CD14-positive monocyte (primary cell): Measurements from ENCODE around the gene TAF5L. TPM values are rescaled to one million over a fixed set of nuclear protein-coding genes. Genes with fewer than 3 reads are reported as not detected.

Experiments used
- DNase-seq, 3 donors: peaks; one replicate each; pipeline ENCODE4 v3.0.0-alpha.2; 2011 to 2022
- H2AFZ ChIP-seq: 2 replicates; pipeline ENCODE4 v1.6.0; 2012; ENCODE audit warnings: mild to moderate bottlenecking, low read depth, low read length, inconsistent platforms; ENCODE audit not compliant: insufficient read depth, poor library complexity, severe bottlenecking
- H3K27ac ChIP-seq, 2 donors: 1 replicate in 1 of 2; 2 replicates in 1 of 2; pipeline ENCODE4 v1.5.1; 2012 to 2013; ENCODE audit warnings: low read length in 2 of 2, control low read depth in 1 of 2, inconsistent platforms in 1 of 2, low read depth in 1 of 2, mild to moderate bottlenecking in 1 of 2
- H3K27me3 ChIP-seq, 2 donors: one replicate each; pipeline versions ENCODE4 v1.6.0 to v1.6.1; 2011 to 2013; ENCODE audit warnings: low read length in 2 of 2; ENCODE audit not compliant: control insufficient read depth in 2 of 2, insufficient read depth in 2 of 2
- H3K36me3 ChIP-seq, 2 donors: replicated peaks in 1 of 2; 1 replicate in 1 of 2; 2 replicates in 1 of 2; pipeline versions ENCODE4 v1.5.1 to v1.6.1; 2012 to 2013; ENCODE audit warnings: low read length in 2 of 2, control low read depth in 1 of 2, inconsistent platforms in 1 of 2, mild to moderate bottlenecking in 1 of 2; ENCODE audit not compliant: insufficient read depth in 2 of 2, control insufficient read depth in 1 of 2
- H3K4me1 ChIP-seq, 2 donors: 1 replicate in 1 of 2; 2 replicates in 1 of 2; pipeline versions ENCODE4 v1.5.1 to v1.6.1; 2012 to 2013; ENCODE audit warnings: low read length in 2 of 2, control low read depth in 1 of 2, inconsistent platforms in 1 of 2, mild to moderate bottlenecking in 1 of 2, moderate library complexity in 1 of 2; ENCODE audit not compliant: insufficient read depth in 2 of 2, control insufficient read depth in 1 of 2
- H3K4me2 ChIP-seq: replicated peaks from 2 replicates; pipeline ENCODE3; 2012; ENCODE audit warnings: low read length, moderate library complexity, mild to moderate bottlenecking; ENCODE audit not compliant: poor library complexity, severe bottlenecking; ENCODE audit errors: extremely low read depth
- H3K4me3 ChIP-seq, 3 experiments: fragments of 200-600 bp in 1 of 3; sonication (generic) in 1 of 3; replicated peaks in 1 of 3; 1 replicate in 2 of 3; 2 replicates in 1 of 3; pipeline ENCODE4 v1.5.1; 2011 to 2013; ENCODE audit warnings: low read length in 3 of 3, mild to moderate bottlenecking in 3 of 3, control low read depth in 2 of 3, low read depth in 2 of 3, inconsistent platforms in 1 of 3, moderate library complexity in 1 of 3
- H3K79me2 ChIP-seq: 2 replicates; pipeline ENCODE4 v1.6.0; 2012; ENCODE audit warnings: mild to moderate bottlenecking, control low read depth, inconsistent platforms, low read length, moderate library complexity; ENCODE audit not compliant: insufficient read depth
- H3K9ac ChIP-seq: 2 replicates; pipeline ENCODE4 v1.6.0; 2017; ENCODE audit warnings: low read length, mild to moderate bottlenecking; ENCODE audit not compliant: insufficient read depth, poor library complexity, severe bottlenecking
- H3K9me3 ChIP-seq, 2 donors: replicated peaks in 1 of 2; 1 replicate in 1 of 2; 2 replicates in 1 of 2; pipeline versions ENCODE4 v1.5.1 to v1.6.1; 2012 to 2013; ENCODE audit warnings: low read length in 2 of 2, control low read depth in 1 of 2; ENCODE audit not compliant: control insufficient read depth in 1 of 2, insufficient read depth in 1 of 2
- H4K20me1 ChIP-seq: 2 replicates; pipeline ENCODE4 v1.6.0; 2012; ENCODE audit warnings: mild to moderate bottlenecking, low read length, control low read depth, moderate library complexity; ENCODE audit not compliant: insufficient read depth
- H3K27ac Mint-ChIP-seq, 7 donors: one replicate each; pipeline ENCODE4 v1.8.0; 2020; ENCODE audit warnings: mild to moderate bottlenecking in 7 of 7, mixed read lengths in 7 of 7, moderate library complexity in 6 of 7, inconsistent platforms in 2 of 7
- H3K27me3 Mint-ChIP-seq, 3 donors: one replicate each; pipeline ENCODE4 v1.8.0; 2021 to 2022; ENCODE audit warnings: low read depth in 3 of 3, mild to moderate bottlenecking in 3 of 3, mixed read lengths in 3 of 3, moderate library complexity in 3 of 3, inconsistent platforms in 1 of 3
- H3K36me3 Mint-ChIP-seq, 2 donors: one replicate each; pipeline ENCODE4 v1.8.0; 2020; ENCODE audit warnings: mixed read lengths in 2 of 2, inconsistent platforms in 1 of 2, mild to moderate bottlenecking in 1 of 2
- H3K4me1 Mint-ChIP-seq: one replicate; pipeline ENCODE4 v1.8.0; 2020; ENCODE audit warnings: mild to moderate bottlenecking, mixed read lengths
- H3K4me3 Mint-ChIP-seq, 2 donors: one replicate each; pipeline ENCODE4 v1.8.0; 2020; ENCODE audit warnings: mild to moderate bottlenecking in 2 of 2, mixed read lengths in 2 of 2, moderate library complexity in 1 of 2
- H3K9me3 Mint-ChIP-seq, 7 donors: one replicate each; pipeline ENCODE4 v1.8.0; 2020 to 2022; ENCODE audit warnings: mixed read lengths in 7 of 7, mild to moderate bottlenecking in 6 of 7, moderate library complexity in 6 of 7, inconsistent platforms in 2 of 7
- CTCF ChIP-seq: fragments of 200-600 bp; IDR thresholded peaks from one replicate; pipeline ENCODE4 v1.8.0; 2022; ENCODE audit warnings: antibody characterized with exemption, mild to moderate bottlenecking
- WGBS: methylation state at CpG from one replicate; pipeline ENCODE4 v1.1.5; 2013; ENCODE audit warnings: missing lambda C conversion rate; ENCODE audit not compliant: insufficient coverage; 5-methylcytosine and 5-hydroxymethylcytosine counted together
- intact Hi-C, 2 donors: fragments of 100-400 bp; cut with micrococcal nuclease; formaldehyde crosslinking; loops; one replicate each; pipeline versions ENCODE4 v1.15.0 to v1.15.1; 2023
- polyA plus RNA-seq, 3 donors: library from polyadenylated mRNA; depleted of rRNA in 1 of 3; unstranded in 2 of 3; stranded (reverse) in 1 of 3; fragments of 300-500 nt in 2 of 3; fragments of >200 nt in 1 of 3; fragmentation: Illumina TruSeq in 2 of 3; gene quantifications; 1 replicate in 2 of 3; 2 replicates in 1 of 3; pipeline ENCODE4 v1.2.3, GENCODE V29; 2012 to 2021

Gene TAF5L
- polyA plus RNA-seq, 3 donors, result 3.8 to 15.4 (median 4.9) TPM

- DNase-seq, result no peak
- Mint-ChIP-seq H3K36me3 (peaks cover 83 to 89% of the 10 kb centered on the region in 2 donors), H3K27me3 (no peaks in the 10 kb centered on the region), H3K4me1 (no peaks in the 10 kb centered on the region), H3K27ac (peak overlapping the region in 1 of 7 donors; percentile 0), H3K9me3 (no peaks in the 10 kb centered on the region), H3K4me3 (no peak overlapping the region)
- Histone ChIP-seq H3K79me2 (no peaks in the 10 kb centered on the region), H3K27me3 (no peaks in the 10 kb centered on the region), H3K27ac (no peak overlapping the region), H3K36me3 (peaks cover 94 to 95% of the 10 kb centered on the region in 2 donors), H3K9me3 (no peaks in the 10 kb centered on the region), H3K4me3 (no peak overlapping the region), H4K20me1 (peaks cover 3% of the 10 kb centered on the region), H3K9ac (no peak overlapping the region), H3K4me1 (no peaks in the 10 kb centered on the region), H2AFZ (no peak overlapping the region), H3K4me2 (no peak overlapping the region)
- no peak for TF ChIP-seq CTCF
- 100% methylated on average over 1 of the region's 2 CpGs for WGBS
- intact Hi-C loops, result loop anchor here in 1 of 2 donors (5.0 kb wide), 1 partner anchor 150 kb away; no protein-coding TSS in a partner anchor
Measured at GRCh38 chr1:229607370-229607769, 18.6 kb downstream of the TAF5L start.

GRCh38 chr1:229603371-229604005, 22.4 kb downstream of the TAF5L start:
- H3K9me3 ChIP-seq, result no peaks in the 10 kb centered on the region
- WGBS, result 92% methylated on average over 2 of the region's 7 CpGs
- no peak overlapping the region for H3K27ac ChIP-seq
- H3K27me3 ChIP-seq, result no peaks in the 10 kb centered on the region
- peaks cover 6% of the 10 kb centered on the region for H3K4me1 Mint-ChIP-seq
- peaks cover 22% of the 10 kb centered on the region for H3K79me2 ChIP-seq
- no peak for DNase-seq
- H2AFZ ChIP-seq, result no peak overlapping the region
- H3K4me1 ChIP-seq, result no peaks in the 10 kb centered on the region
- peaks cover 70 to 88% of the 10 kb centered on the region in 2 donors for H3K36me3 ChIP-seq
- intact Hi-C loops, result no loop called here
- H3K4me2 ChIP-seq, result no peak overlapping the region
- no peak overlapping the region for H3K4me3 ChIP-seq
- TF ChIP-seq CTCF, result no peak
- peaks cover 12% of the 10 kb centered on the region for H4K20me1 ChIP-seq
- H3K9ac ChIP-seq, result no peak overlapping the region
- no peak overlapping the region for H3K4me3 Mint-ChIP-seq
- H3K27ac Mint-ChIP-seq, result no peak overlapping the region
- H3K27me3 Mint-ChIP-seq, result no peaks in the 10 kb centered on the region
- H3K36me3 Mint-ChIP-seq, result peaks cover 66 to 79% of the 10 kb centered on the region in 2 donors
- no peaks in the 10 kb centered on the region for H3K9me3 Mint-ChIP-seq
